MM.1S (cell line): ENCODE results near the gene HFM1.

Source experiments
- DNase-seq: peaks from one replicate; pipeline ENCODE4 v3.0.0-alpha.2; 2015
- H2AFZ ChIP-seq: fragments of 300-600 bp; sonication (generic); 2 replicates; pipeline ENCODE4 v1.6.0; 2016; ENCODE audit warnings: antibody characterized with exemption, low read length
- H3F3A ChIP-seq: fragments of 300-600 bp; sonication (generic); 2 replicates; pipeline ENCODE4 v1.6.1; 2016; ENCODE audit warnings: mild to moderate bottlenecking, antibody characterized with exemption, low read length, moderate library complexity, mixed read lengths; ENCODE audit not compliant: insufficient read depth
- H3K27ac ChIP-seq: fragments of 300-600 bp; sonication (generic); 2 replicates; pipeline ENCODE4 v1.5.1; 2016; ENCODE audit warnings: mild to moderate bottlenecking, low read length
- H3K27me3 ChIP-seq: fragments of 300-600 bp; sonication (generic); replicated peaks from 2 replicates; pipeline ENCODE4 v1.6.0; 2016; ENCODE audit warnings: low read length; ENCODE audit not compliant: insufficient read depth
- H3K36me3 ChIP-seq: fragments of 300-600 bp; sonication (generic); replicated peaks from 2 replicates; pipeline ENCODE4 v1.6.1; 2016; ENCODE audit warnings: mild to moderate bottlenecking, low read length, mixed read lengths; ENCODE audit not compliant: insufficient read depth
- H3K4me1 ChIP-seq: fragments of 300-600 bp; sonication (generic); 2 replicates; pipeline ENCODE4 v1.6.1; 2016; ENCODE audit warnings: low read length, mixed read lengths
- H3K4me2 ChIP-seq: fragments of 300-600 bp; sonication (generic); 2 replicates; pipeline ENCODE4 v1.6.0; 2016; ENCODE audit warnings: low read depth, low read length
- H3K4me3 ChIP-seq: fragments of 300-600 bp; sonication (generic); 2 replicates; pipeline ENCODE4 v1.5.1; 2016; ENCODE audit warnings: low read length, mixed read lengths
- H3K79me2 ChIP-seq: fragments of 300-600 bp; sonication (generic); 2 replicates; pipeline ENCODE4 v1.6.1; 2016; ENCODE audit warnings: mixed run types, low read length, mixed read lengths
- H3K9ac ChIP-seq: fragments of 300-600 bp; sonication (generic); 2 replicates; pipeline ENCODE4 v1.6.1; 2016; ENCODE audit warnings: low read length, mixed read lengths
- H3K9me2 ChIP-seq: fragments of 300-600 bp; sonication (generic); replicated peaks from 2 replicates; pipeline ENCODE4 v1.6.1; 2016; ENCODE audit warnings: mild to moderate bottlenecking, low read length, mixed read lengths; ENCODE audit not compliant: insufficient read depth
- H3K9me3 ChIP-seq: fragments of 300-600 bp; sonication (generic); replicated peaks from 2 replicates; pipeline ENCODE4 v1.6.1; 2016; ENCODE audit warnings: mild to moderate bottlenecking, low read length, mixed read lengths; ENCODE audit not compliant: insufficient read depth
- H4K20me1 ChIP-seq: fragments of 300-600 bp; sonication (generic); 2 replicates; pipeline ENCODE4 v1.6.1; 2016; ENCODE audit warnings: mild to moderate bottlenecking, low read length, moderate library complexity, mixed read lengths; ENCODE audit not compliant: insufficient read depth
- CTCF ChIP-seq: fragments of 300-600 bp; sonication (generic); IDR thresholded peaks from 2 replicates; pipeline ENCODE4 v1.5.1; 2016; ENCODE audit warnings: antibody characterized with exemption, low read length, mixed read lengths
- EZH2 ChIP-seq: fragments of 300-600 bp; sonication (generic); optimal IDR thresholded peaks from 2 replicates; pipeline ENCODE3; 2017; ENCODE audit warnings: low read depth, mild to moderate bottlenecking, antibody characterized with exemption, low read length, mixed read lengths
- EZH2phosphoT487 ChIP-seq: fragments of 300-600 bp; sonication (generic); IDR thresholded peaks from 2 replicates; pipeline ENCODE4 v1.6.1; 2018; ENCODE audit warnings: antibody characterized with exemption, low read length

The HFM1 gene

GRCh38 chr1:91397605-91398004 lies 7.0 kb downstream of the HFM1 start:
- Histone ChIP-seq H3K9me3 (no peaks in the 10 kb centered on the region), H3K36me3 (no peaks in the 10 kb centered on the region), H4K20me1 (no peaks in the 10 kb centered on the region), H3K9ac (no peak overlapping the region), H3K4me2 (no peak overlapping the region), H3F3A (no peaks in the 10 kb centered on the region), H2AFZ (no peak overlapping the region), H3K9me2 (no peaks in the 10 kb centered on the region), H3K27ac (no peak overlapping the region), H3K27me3 (no peaks in the 10 kb centered on the region), H3K4me1 (no peaks in the 10 kb centered on the region), H3K4me3 (no peak overlapping the region), H3K79me2 (no peaks in the 10 kb centered on the region)
- TF ChIP-seq EZH2phosphoT487 (no peak), EZH2 (no peak), CTCF (no peak)
- no peak for DNase-seq

- H3K9me2 ChIP-seq = no peaks in the 10 kb centered on the region
- DNase-seq = no peak
- H3K79me2 ChIP-seq = no peaks in the 10 kb centered on the region
- H2AFZ ChIP-seq = no peak overlapping the region
- H3K27me3 ChIP-seq = no peaks in the 10 kb centered on the region
- H3K4me1 ChIP-seq = no peaks in the 10 kb centered on the region
- no peaks in the 10 kb centered on the region for H3F3A ChIP-seq
- no peak overlapping the region for H3K27ac ChIP-seq
- no peak for TF ChIP-seq EZH2
- TF ChIP-seq EZH2phosphoT487 = no peak
- no peak for TF ChIP-seq CTCF
- no peaks in the 10 kb centered on the region for H3K36me3 ChIP-seq
- H3K9ac ChIP-seq = no peak overlapping the region
- no peak overlapping the region for H3K4me2 ChIP-seq
- H3K9me3 ChIP-seq = no peaks in the 10 kb centered on the region
- H3K4me3 ChIP-seq = no peak overlapping the region
- H4K20me1 ChIP-seq = no peaks in the 10 kb centered on the region
These were observed 11.6 kb downstream of the HFM1 start for GRCh38 chr1:91393042-91393441.

GRCh38 chr1:91386109-91386508 lies 18.5 kb downstream of the HFM1 start:
- Histone ChIP-seq H4K20me1 (no peaks in the 10 kb centered on the region), H3K9ac (no peak overlapping the region), H3K4me2 (no peak overlapping the region), H3K4me1 (no peaks in the 10 kb centered on the region), H3F3A (no peaks in the 10 kb centered on the region), H3K9me2 (no peaks in the 10 kb centered on the region), H3K9me3 (no peaks in the 10 kb centered on the region), H2AFZ (no peak overlapping the region), H3K4me3 (no peak overlapping the region), H3K36me3 (no peaks in the 10 kb centered on the region), H3K27ac (no peak overlapping the region), H3K27me3 (no peaks in the 10 kb centered on the region), H3K79me2 (no peaks in the 10 kb centered on the region)
- TF ChIP-seq EZH2phosphoT487 = no peak
- TF ChIP-seq EZH2 = no peak
- no peak for TF ChIP-seq CTCF
- DNase-seq = no peak

GRCh38 chr1:91383456-91383855 lies 21.2 kb downstream of the HFM1 start:
- DNase-seq = no peak
- H3K4me1 ChIP-seq = no peaks in the 10 kb centered on the region
- no peaks in the 10 kb centered on the region for H3K27me3 ChIP-seq
- H3K27ac ChIP-seq = no peak overlapping the region
- H3K9me2 ChIP-seq = no peaks in the 10 kb centered on the region
- no peak overlapping the region for H2AFZ ChIP-seq
- no peak overlapping the region for H3K9ac ChIP-seq
- H3K79me2 ChIP-seq = no peaks in the 10 kb centered on the region
- no peak for TF ChIP-seq EZH2phosphoT487
- TF ChIP-seq EZH2 = no peak
- no peak for TF ChIP-seq CTCF
- no peaks in the 10 kb centered on the region for H3F3A ChIP-seq
- no peaks in the 10 kb centered on the region for H3K9me3 ChIP-seq
- H4K20me1 ChIP-seq = no peaks in the 10 kb centered on the region
- no peak overlapping the region for H3K4me3 ChIP-seq
- H3K36me3 ChIP-seq = no peaks in the 10 kb centered on the region
- no peak overlapping the region for H3K4me2 ChIP-seq
